ENCODE measurements around the gene AMOT.

DNA sequence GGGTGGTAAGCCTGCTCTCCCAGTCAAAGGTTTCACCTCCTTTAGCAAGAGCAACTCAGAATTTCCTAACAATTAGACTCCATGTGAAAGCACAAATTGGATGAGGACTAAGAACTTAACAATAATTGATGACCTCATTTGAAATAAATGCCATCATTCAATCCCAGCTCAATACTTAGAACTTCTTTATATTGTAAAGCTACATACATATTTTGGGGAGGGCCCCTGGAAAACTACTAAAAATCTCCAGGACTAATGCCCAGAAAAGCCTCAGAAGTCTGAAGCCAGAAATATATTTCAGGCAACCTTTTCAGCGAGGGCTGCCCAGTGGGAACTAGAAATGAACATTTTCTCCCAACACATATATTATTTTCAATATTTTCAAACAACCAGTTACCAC, 38.1 kb downstream of the AMOT start:
- TF ChIP-seq, protein P1, sequence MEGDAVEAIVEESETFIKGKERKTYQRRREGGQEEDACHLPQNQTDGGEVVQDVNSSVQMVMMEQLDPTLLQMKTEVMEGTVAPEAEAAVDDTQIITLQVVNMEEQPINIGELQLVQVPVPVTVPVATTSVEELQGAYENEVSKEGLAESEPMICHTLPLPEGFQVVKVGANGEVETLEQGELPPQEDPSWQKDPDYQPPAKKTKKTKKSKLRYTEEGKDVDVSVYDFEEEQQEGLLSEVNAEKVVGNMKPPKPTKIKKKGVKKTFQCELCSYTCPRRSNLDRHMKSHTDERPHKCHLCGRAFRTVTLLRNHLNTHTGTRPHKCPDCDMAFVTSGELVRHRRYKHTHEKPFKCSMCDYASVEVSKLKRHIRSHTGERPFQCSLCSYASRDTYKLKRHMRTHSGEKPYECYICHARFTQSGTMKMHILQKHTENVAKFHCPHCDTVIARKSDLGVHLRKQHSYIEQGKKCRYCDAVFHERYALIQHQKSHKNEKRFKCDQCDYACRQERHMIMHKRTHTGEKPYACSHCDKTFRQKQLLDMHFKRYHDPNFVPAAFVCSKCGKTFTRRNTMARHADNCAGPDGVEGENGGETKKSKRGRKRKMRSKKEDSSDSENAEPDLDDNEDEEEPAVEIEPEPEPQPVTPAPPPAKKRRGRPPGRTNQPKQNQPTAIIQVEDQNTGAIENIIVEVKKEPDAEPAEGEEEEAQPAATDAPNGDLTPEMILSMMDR (IDR thresholded peaks at IDR 0.05; ENCODE audit: insufficient read depth, low read depth, low read length), result no peak
- no peak for TF ChIP-seq EZH2 (IDR thresholded peaks at IDR 0.05; ENCODE audit: insufficient read depth, low read length)

Measured in astrocyte (in vitro differentiated cells and primary cell).